GM12878 (cell line): ENCODE measurements around the gene UGT1A8.

Experiments
- CBFB ChIP-seq: IDR thresholded peaks from 2 replicates; pipeline ENCODE4 v1.6.1; 2016; ENCODE audit warnings: antibody characterized with exemption, low read depth
- ESRRA ChIP-seq: IDR thresholded peaks from 2 replicates; pipeline ENCODE4 v1.6.1; 2012; ENCODE audit warnings: mild to moderate bottlenecking, low read length, improper control_type of control experiment
- FOXM1 ChIP-seq: IDR thresholded peaks from 2 replicates; pipeline ENCODE4 v1.6.1; 2012; ENCODE audit warnings: low read depth, mild to moderate bottlenecking, inconsistent platforms, low read length, moderate library complexity
- MEF2B ChIP-seq: fragments of 450-650 bp; IDR thresholded peaks from 2 replicates; pipeline ENCODE4 v1.6.1; 2018; ENCODE audit warnings: mild to moderate bottlenecking, moderate library complexity; ENCODE audit not compliant: partially characterized antibody, poor library complexity, severe bottlenecking
- NRF1 ChIP-seq: conservative IDR thresholded peaks from 2 replicates; pipeline ENCODE4 v1.6.1; 2011; ENCODE audit warnings: mild to moderate bottlenecking, low read depth, low read length, improper control_type of control experiment
- SP1 ChIP-seq: IDR thresholded peaks from one replicate; pipeline ENCODE4 v1.6.1; 2011; ENCODE audit warnings: low read depth, low read length
- TF ChIP-seq, protein P1 (sequence below): fragments of 450-650 bp; IDR thresholded peaks from 2 replicates; pipeline ENCODE4 v1.6.1; 2018; ENCODE audit warnings: borderline replicate concordance, mild to moderate bottlenecking; ENCODE audit not compliant: partially characterized antibody
- TF ChIP-seq, protein P2 (sequence below), 3 experiments: IDR thresholded peaks in 2 of 3; conservative IDR thresholded peaks in 1 of 3; 2 replicates each; pipeline ENCODE4 v1.5.1; 2011; ENCODE audit warnings: low read depth in 3 of 3, low read length in 3 of 3, mild to moderate bottlenecking in 3 of 3, control low read depth in 2 of 3, moderate library complexity in 2 of 3, inconsistent platforms in 1 of 3, mixed read lengths in 1 of 3; ENCODE audit not compliant: control insufficient read depth in 2 of 3, insufficient read depth in 1 of 3; ENCODE audit errors: extremely low read depth in 1 of 3

- TF ChIP-seq, protein P1, sequence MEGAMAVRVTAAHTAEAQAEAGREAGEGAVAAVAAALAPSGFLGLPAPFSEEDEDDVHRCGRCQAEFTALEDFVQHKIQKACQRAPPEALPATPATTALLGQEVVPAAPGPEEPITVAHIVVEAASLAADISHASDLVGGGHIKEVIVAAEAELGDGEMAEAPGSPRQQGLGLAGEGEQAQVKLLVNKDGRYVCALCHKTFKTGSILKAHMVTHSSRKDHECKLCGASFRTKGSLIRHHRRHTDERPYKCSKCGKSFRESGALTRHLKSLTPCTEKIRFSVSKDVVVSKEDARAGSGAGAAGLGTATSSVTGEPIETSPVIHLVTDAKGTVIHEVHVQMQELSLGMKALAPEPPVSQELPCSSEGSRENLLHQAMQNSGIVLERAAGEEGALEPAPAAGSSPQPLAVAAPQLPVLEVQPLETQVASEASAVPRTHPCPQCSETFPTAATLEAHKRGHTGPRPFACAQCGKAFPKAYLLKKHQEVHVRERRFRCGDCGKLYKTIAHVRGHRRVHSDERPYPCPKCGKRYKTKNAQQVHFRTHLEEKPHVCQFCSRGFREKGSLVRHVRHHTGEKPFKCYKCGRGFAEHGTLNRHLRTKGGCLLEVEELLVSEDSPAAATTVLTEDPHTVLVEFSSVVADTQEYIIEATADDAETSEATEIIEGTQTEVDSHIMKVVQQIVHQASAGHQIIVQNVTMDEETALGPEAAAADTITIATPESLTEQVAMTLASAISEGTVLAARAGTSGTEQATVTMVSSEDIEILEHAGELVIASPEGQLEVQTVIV: no peak
- no peak for TF ChIP-seq CBFB
- TF ChIP-seq NRF1: no peak
- no peak for TF ChIP-seq FOXM1
- no peak for TF ChIP-seq MEF2B
- no peak for TF ChIP-seq SP1
- TF ChIP-seq, protein P2, sequence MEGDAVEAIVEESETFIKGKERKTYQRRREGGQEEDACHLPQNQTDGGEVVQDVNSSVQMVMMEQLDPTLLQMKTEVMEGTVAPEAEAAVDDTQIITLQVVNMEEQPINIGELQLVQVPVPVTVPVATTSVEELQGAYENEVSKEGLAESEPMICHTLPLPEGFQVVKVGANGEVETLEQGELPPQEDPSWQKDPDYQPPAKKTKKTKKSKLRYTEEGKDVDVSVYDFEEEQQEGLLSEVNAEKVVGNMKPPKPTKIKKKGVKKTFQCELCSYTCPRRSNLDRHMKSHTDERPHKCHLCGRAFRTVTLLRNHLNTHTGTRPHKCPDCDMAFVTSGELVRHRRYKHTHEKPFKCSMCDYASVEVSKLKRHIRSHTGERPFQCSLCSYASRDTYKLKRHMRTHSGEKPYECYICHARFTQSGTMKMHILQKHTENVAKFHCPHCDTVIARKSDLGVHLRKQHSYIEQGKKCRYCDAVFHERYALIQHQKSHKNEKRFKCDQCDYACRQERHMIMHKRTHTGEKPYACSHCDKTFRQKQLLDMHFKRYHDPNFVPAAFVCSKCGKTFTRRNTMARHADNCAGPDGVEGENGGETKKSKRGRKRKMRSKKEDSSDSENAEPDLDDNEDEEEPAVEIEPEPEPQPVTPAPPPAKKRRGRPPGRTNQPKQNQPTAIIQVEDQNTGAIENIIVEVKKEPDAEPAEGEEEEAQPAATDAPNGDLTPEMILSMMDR (IDR thresholded peaks at IDR 0.05 in 2 of 3, conservative IDR thresholded peaks at IDR 0.05 in 1 of 3; ENCODE audit: control insufficient read depth in 2 of 3, extremely low read depth in 1 of 3, insufficient read depth in 1 of 3, low read depth in 3 of 3, low read length in 3 of 3): 0 out of 6 replicates have a peak, but pooled peaks of 2 of the 3 experiments have one; percentile 4 to 17
- TF ChIP-seq ESRRA: no peak
Observed at GRCh38 chr2:233643128-233643527, 25.7 kb downstream of the UGT1A8 start.
